GM03348 (cell line): ENCODE data around the gene CYP26B1.
"Not testable (repeated sequence)": the region's sequence is repeated elsewhere in the genome, so short reads cannot be mapped to it uniquely, and the experiment has no call there.

ENCODE experiments used
- DNase-seq: peaks from one replicate; pipeline ENCODE4 v3.0.0; 2012; ENCODE audit warnings: low spot score

The CYP26B1 gene

DNA sequence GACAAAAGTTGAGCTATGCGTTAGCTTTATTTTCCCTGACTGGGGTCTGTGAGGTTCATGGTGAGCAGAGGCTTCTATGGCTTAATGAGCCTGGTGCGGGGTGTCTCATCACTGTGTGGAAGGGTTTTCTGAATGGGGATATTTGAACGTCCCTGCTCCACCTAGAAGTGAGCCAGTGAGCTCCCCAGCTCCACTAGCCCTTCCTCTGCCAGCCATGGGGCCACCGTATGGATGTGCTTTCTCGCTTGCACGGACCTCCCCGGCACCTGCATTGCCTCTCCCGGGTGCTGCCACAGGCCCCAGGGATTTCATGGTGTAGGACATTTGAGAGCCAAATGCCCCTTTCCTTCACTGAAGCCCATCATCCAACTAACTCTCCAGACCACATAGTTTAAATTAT is 37.8 kb downstream of the CYP26B1 start:
- DNase-seq, result no peak

DNA sequence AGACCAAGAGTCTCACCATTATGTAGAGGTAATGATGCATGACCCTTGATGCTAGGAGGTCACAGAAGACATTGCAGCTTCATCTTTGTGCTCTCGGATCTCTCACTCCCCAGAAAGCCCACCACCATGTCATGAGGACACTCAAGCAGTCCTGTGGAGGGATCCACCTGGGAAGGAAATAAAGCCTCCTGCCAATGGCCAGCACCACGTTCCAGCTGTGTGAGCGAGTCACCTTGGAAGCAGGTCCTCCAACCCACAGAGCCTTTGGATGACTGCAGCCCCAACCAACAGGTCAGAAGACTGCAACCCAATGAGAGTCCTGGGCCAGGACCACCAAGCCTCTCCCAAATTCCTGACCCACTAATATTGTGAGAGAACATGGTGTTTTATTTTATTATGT is 38.4 kb downstream of the CYP26B1 start:
- no peak for DNase-seq

DNA sequence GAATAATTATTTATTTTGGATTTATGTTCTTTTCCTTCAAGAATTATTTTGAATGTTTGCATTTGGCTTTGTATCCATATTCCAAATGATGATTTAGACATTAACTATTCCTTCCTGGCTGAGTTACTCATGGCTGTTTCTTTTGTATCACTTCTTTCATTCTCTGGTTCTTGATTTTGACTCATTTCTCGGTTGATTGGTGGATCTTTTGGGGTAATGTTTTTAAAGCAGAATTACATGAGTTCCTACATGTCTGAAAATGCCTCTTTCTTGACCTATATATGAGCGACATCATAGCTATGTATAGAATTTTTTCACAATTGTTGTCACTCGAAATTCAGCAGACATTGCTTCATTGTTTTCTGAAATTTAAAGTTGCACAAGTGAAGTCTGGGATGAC is 39.5 kb downstream of the CYP26B1 start:
- peak; percentile 45 for DNase-seq

DNA sequence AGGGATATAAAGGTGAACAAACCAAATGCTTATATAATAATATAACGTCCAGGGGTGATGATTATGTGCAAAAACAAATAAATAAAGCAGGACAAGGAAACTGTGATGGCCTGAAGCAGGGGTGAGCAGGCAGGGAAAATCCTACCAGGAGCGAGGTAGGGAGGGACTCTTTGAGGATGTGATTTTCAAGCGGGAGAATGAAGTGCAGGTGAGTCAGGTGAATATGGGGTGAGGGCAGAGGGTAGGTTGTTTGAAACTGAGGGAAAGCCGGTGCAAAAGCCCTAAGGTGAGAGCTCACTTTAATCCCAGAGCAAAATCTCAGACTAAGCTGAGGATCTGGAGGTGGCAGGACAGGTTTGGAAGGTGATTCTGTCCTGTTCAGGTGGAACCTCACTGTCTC is 40.7 kb downstream of the CYP26B1 start:
- DNase-seq, result no peak

DNA sequence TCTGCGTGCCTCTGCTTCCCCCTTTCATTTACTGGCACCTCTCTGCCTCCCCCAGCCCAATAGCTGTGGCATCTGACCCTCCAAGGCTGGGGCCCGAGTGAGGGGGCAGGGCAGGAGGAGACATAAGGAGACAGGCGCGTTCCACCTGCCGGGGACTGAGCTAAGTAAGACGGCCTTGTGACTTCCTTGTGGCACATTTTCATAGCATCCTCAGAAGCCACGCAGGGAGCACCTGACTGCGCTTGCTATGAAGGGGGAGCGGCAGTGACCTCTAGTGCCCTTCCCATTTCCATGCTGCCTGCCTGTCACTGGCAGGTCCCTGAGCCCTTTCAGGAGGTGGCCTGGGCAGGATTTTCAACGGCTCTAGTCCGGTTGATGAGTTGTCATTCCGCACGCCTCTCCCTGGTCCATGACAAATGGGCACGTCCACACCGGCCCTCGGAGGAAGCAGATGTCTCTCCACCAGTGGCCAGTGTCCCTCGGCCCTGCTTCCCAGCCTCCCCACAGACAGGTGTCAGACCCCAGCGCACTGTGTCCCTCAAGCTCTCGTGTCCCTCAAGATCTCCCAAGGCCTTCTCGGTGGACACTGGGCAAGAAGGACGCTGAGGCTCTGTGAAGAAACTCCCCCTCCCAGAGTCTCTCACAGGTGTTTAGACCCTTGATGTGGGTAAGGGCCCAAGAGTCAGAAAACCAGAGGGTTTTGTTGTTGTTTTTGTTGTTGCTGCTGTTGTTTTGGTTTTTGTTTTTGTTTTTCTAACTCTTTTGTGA is 42.7 kb downstream of the CYP26B1 start:
- no peak for DNase-seq

DNA sequence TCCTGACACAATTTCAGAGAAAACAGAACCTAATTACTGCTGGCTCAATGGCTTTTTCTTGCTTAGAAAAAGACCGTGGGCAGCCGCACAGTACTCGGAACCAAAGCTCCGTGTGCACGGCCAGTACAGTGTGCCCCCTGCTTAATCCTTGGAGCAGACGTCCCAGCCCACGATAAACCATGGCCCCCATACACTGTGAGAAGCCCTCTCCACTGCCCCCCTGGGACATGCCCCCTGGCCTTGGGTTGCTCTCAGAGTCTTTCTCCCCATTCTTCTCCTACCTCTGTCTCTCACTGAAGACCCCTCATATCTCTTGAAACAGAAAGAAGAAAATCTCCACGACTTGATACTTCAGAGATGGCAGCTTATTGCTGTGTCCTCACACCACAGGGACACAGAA is 44.0 kb downstream of the CYP26B1 start:
- DNase-seq, result no peak

DNA sequence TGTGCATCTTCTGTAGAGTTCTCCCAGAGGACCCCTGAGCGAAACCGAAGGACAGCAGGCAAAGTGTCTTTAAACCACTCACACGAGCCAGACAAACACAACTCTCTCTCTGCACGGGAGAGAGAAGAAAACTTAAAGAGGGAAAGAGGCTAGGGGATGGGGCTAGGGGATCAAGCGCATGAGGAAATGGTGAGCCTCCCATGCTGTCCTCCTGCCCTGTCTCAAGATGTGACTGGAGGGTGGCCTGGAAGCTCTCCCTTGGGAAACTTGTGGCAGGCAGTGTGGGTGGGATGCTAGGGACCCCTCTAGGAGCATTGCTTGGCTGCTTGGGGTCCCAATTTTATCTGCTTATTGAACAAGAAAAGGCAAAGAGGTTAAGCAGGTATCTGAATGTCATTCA is 44.5 kb downstream of the CYP26B1 start:
- no peak for DNase-seq

DNA sequence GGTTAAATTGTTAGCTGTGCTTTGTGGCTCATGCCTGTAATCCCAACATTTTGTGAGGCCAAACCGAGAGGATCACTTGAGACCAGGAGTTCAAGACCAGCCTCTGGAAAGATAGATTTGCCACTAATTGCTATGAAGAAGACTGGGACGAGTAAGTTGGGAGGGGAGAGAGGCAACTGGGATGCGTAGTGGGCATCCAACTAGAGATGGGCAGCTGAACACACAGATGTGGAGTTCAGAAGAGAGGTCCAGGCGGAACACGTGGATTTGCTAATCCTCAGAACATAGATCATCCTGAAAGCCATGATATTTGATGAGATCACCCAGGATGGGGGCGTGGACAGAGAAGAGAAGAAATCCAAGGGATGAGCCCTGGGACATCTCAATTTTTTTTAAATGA is 48.7 kb downstream of the CYP26B1 start:
- DNase-seq, result no peak

DNA sequence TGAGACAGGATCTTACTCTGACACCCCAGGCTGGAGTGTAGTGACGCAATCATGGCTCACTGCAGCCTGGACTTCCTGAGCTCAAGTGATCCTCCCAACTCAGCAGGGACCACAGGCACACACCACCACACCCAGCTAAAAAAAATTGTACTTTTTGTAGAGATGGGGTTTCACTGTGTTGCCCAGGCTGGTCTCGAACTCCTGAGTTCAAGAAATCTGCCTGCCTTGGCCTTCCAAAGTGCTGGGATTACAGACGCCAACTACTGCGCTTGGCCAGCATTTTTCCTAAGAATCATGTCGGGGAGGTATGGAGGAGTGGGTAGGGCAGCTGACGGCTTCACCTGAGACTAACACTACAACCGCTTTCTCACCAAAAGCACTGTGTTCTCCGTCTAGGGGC is 50.4 kb downstream of the CYP26B1 start:
- DNase-seq, result no peak

DNA sequence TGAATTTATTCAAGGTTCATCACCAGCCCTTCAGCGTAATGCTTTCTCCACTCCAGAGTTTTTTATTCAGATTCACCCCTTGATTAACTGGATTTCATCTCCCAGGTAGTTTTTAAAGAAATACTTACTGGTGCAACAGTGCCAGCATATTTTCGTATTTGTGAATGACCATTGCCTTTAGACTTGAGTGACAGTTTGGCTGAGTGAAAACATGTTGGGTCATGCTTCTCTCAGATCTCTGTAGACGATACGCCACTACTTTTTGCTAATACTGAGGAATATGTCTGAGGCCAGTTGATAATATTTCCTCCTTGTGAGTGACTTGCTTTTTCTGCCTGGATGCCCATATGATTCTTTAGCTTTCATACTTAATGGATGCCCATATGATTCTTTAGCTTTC is 51.5 kb downstream of the CYP26B1 start:
- no peak for DNase-seq

DNA sequence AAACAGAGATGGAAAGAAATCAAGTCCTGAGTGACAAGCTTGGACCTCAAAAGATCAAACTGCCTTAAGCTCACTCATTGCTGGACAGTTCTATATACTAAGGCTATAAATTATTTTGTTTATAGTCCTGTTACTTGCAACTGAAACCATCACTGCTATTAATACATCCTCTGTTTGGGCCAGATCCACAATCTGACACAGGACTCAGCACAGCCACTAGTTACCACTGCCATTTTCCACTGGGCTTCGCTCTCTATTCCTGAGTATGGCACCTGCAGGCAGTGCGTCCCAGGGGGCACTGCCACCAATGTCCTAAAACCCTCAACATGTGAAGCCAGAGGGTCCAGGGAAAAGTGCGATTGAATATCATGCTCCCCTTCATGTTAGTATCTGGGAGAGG is 52.3 kb downstream of the CYP26B1 start:
- no peak for DNase-seq

DNA sequence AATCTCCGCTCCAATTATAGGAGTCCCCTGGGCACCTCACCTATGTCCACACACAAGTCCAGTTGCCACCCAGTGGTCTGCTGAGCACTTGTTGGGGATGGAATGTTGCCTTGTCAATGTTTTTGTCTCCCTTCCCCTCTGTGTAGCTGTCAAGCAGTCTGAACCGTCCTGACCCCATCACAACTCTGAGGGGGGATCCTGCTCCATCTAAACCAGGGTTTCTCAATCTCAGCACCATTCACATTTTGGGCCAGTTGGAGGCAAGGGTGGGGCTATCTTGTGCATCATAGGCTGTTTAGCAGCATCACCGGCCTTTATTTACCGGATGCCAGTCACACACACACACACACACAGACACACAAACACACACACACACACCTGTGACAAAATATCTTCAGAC is 53.0 kb downstream of the CYP26B1 start:
- DNase-seq, result no peak

DNA sequence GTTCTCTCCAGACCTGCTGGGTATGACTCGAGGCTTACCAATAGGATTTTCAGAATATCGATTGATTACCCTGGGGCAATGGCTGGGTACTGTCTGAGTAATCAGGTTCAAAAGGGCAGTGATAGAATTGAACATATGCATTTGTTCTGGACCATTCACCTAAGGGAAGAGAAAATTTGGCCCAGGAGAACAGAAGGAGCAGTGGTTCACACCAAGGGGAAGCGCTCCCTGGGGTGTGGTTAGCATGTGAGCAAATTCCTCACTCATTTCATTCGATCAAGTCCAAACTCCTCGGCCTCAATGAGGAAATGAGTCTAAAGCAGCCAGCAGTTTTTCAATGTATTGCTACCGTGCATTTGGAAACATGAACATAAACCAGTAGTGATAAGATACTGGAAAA is 55.6 kb downstream of the CYP26B1 start:
- no peak for DNase-seq

DNA sequence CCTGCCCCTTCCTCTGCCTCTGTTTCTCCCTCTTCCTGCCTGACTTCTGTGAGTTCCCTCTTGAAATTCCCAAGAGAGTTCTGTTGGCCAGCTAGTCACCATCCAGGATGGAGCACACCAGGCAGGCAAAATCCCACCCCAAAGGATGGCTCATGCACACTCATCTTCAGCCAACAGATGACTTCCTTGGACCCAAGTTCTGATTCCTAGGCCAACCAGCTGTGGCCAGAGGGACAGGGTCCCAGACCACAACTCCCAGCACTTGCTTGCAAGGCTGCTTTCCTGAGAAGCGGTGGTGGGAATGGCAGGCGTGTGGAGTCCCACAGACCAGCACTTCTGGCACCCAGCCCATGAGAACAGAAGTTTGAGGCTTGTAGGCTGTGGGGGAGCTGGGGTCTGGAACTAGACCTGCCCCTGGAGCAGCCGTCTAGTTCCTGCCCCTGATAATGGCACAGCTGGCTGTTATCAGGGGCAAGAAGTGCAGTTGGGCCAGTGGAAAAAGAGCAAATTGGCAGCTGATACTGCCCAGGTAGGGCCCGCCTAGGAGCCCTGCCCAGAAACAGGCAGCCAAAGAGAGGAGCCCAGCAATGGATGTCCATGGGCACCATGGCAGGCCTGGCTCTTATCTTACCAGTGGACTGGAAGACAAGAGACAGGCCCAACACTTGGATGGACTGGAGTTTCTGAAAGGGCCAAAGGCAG is 56.7 kb downstream of the CYP26B1 start:
- DNase-seq, result no peak

DNA sequence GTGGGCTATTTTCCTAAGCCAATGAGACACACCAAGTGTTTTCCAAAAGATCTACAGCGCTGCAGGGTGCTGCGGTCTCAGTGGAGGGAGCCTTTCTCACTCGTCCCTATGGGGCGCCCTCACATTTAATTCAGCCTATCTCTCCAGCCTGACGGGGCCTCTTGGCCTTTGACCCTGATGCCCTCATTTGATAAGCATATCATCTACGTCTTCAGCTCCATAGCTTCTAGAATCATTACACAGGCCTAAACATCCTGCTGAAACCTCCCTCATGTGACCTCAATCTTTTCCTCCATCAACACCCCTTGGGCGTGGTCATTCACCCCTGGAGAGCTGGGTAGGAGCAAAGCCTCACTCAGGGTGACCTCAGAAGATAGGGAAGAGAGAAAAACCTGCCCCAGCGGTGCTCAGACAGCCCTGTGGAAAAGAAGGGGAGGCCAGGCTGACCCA is 57.4 kb downstream of the CYP26B1 start:
- DNase-seq, result no peak

DNA sequence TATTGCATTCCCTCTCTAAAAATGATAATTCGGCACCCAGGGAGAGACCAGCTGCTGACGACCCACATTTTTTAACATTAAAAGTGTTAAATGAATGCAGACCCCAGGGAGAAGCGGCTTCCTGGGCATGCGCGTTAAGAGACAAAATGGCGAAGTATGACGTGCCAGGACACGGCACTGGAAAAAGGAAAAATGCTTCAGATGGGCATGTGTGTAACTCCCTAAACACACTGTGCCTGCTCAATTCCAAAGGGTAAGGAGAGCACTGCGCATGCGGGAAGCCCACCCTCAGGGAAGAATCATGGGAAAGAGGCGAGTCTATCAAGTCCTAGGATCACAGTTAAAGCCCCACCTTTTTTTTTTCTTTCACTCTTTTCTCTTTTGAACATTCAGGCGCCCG is 58.1 kb downstream of the CYP26B1 start:
- DNase-seq, result no peak

DNA sequence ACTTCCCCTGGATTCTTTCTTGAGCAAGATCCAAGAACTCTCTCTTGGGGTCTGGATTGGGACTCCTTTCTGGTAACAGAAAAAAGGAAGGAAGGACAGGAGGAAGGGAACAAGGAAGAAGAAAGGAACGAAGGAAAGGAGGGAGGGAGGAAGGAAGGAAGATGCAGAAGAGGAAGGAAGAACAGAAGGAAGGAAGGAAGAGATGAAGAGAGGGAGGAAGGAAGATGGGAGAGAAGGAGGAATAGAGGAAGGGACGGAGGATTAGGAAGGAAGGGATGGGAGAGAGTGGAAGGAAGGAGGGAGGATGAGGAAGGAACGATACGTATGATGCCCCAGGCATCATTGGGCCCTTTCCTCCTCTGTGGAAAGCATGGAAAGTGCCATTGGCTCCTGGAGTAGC is 58.6 kb downstream of the CYP26B1 start:
- DNase-seq, result no peak

DNA sequence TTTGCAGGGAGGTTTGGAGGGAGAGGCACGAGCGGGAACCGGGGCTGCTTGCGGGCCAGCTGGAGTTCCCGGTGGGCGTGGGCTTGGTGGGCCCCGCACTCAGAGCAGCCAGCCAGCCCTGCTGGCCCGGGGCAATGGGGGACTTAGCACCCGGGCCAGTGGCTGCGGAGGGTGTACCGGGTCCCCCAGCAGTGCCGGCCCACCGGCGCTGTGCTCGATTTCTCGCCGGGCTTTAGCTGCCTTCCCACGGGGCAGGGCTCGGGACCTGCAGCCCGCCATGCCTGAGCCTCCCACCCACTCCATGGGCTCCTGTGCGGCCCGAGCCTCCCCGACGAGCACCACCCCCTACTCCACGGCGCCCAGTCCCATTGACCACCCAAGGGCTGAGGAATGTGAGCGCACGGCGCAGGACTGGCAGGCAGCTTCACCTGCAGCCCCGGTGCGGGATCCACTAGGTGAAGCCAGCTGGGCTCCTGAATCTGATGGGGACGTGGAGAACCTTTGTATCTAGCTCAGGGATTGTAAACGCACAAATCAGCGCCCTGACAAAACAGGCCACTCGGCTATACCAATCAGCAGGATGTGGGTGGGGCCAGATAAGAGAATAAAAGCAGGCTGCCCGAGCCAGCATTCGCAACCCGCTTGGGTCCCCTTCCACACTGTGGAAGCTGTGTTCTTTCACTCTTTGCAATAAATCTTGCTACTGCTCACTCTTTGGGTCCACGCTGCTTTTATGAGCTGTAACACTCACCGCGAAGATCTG is 60.6 kb downstream of the CYP26B1 start:
- DNase-seq, result not testable (repeated sequence)

DNA sequence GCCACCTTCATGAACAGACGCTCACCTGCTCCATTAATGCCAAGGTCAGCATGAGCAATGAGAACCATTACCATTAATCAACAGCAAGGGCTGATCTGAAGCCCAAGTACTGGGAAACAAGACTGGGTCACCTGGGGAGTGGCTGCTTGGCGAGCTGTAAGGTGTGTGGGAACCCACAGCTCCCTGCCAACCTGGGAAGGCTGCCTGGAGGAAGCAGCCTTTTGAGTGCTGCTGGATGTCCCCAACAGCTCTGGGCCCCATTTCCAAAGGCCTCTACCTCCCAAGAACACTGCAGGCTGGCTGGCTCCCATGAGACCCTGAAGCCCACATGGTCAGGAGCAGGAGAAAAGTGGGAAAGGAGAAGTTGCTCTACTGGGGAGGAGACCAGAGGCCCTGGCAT is 62.1 kb downstream of the CYP26B1 start:
- DNase-seq, result no peak

DNA sequence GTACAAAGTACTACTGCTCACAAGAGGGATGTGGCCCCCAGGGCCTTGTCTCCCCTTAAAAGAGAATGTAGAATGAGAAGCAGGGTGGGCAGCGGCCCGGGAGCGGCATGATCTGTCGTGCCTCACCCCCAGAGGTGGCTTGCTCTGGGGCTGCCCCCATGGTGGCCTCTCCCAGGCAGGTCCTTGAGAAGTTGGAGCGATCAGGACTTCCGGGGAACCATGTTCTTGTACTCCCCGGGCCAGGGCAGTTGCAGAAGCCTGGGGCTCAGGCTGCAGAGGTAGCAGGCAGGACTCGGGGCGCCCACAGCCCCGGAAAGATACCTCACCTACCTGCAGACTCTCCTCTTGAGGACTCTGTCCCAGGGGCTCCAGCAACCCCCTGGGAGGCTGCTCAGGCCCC is 62.6 kb downstream of the CYP26B1 start:
- no peak for DNase-seq

DNA sequence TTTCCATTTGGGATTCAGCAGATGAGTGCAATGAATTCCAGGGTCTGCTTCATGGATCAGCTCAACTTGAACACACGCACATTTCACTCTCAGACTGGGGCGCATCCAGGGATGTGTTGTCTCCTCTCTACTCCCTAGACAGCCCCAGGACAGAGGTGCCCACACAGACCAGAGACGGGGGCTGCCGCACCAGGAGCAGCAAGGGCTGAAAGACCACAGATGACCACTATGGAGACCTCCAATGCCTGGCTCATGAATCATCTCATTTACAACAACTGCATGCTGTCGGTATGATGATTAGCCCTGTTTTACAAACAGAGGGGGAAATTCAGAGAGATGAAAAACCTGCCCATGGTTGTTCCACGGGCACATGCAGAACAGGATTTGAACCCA is 63.1 kb downstream of the CYP26B1 start:
- DNase-seq, result no peak

DNA sequence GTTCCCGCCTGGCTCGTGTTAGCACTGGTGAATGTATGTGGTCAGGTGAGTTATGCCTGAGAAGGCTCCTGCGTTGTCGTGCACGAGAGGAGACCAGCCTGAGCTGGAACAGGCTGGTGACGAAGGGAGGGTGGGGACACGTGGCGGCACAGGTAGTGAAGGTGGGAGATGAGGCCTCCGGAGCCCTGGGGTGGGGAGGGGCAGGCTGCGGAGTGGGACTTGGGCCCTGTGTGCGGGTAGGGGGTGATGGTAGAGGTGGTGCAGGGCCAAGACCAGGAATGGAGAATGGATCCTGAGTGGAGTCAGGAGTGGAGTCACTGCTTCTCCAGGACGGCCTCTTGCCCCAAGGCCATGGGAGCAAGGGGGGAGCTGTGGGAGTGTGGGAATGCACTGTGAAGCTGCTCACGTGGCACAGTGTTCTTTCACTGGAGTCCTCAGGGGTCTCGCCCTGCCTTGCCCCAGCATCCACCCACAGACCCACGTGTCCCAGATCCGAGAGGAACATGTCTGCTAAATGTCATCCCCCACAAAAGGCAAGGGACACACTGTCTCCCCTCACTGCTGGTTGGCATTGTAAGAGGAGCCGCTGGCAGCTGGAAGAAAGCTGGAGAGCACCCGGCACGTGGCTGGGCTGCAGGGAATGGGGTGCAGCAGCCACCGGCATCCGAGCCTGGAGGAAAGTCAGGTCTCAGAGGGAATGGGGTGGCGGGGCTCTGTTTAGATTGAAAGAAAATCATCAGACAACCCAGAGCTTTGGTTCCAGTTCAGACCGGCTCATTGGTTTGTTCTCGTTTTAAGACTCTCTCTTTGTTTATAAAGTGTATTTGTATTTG is 63.7 kb downstream of the CYP26B1 start:
- DNase-seq, result no peak
